ENCODE results near the gene NPHS1.

The NPHS1 gene

GRCh38 chr19:35852029-35852780 lies at the start of gene NPHS1:
Gene NPHS1, minus strand, starts transcription at chr19:35852504. Its CDS starts 667 bp downstream, at chr19:35851837.
- H3K4me3 ChIP-seq (ENCODE audit: low read depth, low read length), result no peak within 1 kb of the TSS
- TF ChIP-seq CTCF (IDR thresholded peaks at IDR 0.05; ENCODE audit: borderline replicate concordance, insufficient read depth, low read depth, low read length), result no peak

- H3K4me3 ChIP-seq (ENCODE audit: low read depth, low read length), result peak overlapping the region; percentile 88
- TF ChIP-seq CTCF (IDR thresholded peaks at IDR 0.05; ENCODE audit: borderline replicate concordance, insufficient read depth, low read depth, low read length), result no peak
These were observed 48.8 kb upstream of the NPHS1 start for GRCh38 chr19:35901055-35901644.

GRCh38 chr19:35899547-35900214 lies 47.4 kb upstream of the NPHS1 start:
- TF ChIP-seq CTCF (IDR thresholded peaks at IDR 0.05; ENCODE audit: borderline replicate concordance, insufficient read depth, low read depth, low read length), result no peak
- peak overlapping the region; percentile 88 for H3K4me3 ChIP-seq (ENCODE audit: low read depth, low read length)

GRCh38 chr19:35898499-35898809 lies 46.1 kb upstream of the NPHS1 start:
- TF ChIP-seq CTCF (IDR thresholded peaks at IDR 0.05; ENCODE audit: borderline replicate concordance, insufficient read depth, low read depth, low read length), result no peak
- H3K4me3 ChIP-seq (ENCODE audit: low read depth, low read length), result peak overlapping the region; percentile 88

- TF ChIP-seq CTCF (IDR thresholded peaks at IDR 0.05; ENCODE audit: borderline replicate concordance, insufficient read depth, low read depth, low read length), result no peak
- peak overlapping the region; percentile 88 for H3K4me3 ChIP-seq (ENCODE audit: low read depth, low read length)
These were observed 45.6 kb upstream of the NPHS1 start for GRCh38 chr19:35897706-35898451.

- TF ChIP-seq CTCF (IDR thresholded peaks at IDR 0.05; ENCODE audit: borderline replicate concordance, insufficient read depth, low read depth, low read length), result no peak
- no peak overlapping the region for H3K4me3 ChIP-seq (ENCODE audit: low read depth, low read length)
These were observed 44.3 kb upstream of the NPHS1 start for GRCh38 chr19:35896643-35897040.

All from GM12875 (cell line).